Measurements from ENCODE around the gene KRTAP1-5. TPM values are rescaled to one million over a fixed set of nuclear protein-coding genes. Genes with fewer than 3 reads are reported as not detected.
"Not testable (repeated sequence)": the region's sequence is repeated elsewhere in the genome, so short reads cannot be mapped to it uniquely, and the experiment has no call there.

The KRTAP1-5 gene
- total RNA-seq, 6 experiments from 2014 or later = not detected

GRCh38 chr17:41069031-41069430 is 42.0 kb upstream of the KRTAP1-5 start:
- intact Hi-C loops (cut with DNase I) = no loop called here
- WGBS (ENCODE audit: insufficient coverage, low coverage, low lambda C conversion rate, missing lambda C conversion rate) = 54% methylated on average over 3 of the region's 3 CpGs

GRCh38 chr17:41067281-41067680 is 40.3 kb upstream of the KRTAP1-5 start:
- no peaks in the 10 kb centered on the region for H3K9me3 ChIP-seq
- H3K27me3 ChIP-seq = peaks cover 0 to 1% of the 10 kb centered on the region in 2 donors
- H3K27ac ChIP-seq = no peak overlapping the region
- no peaks in the 10 kb centered on the region for H3K36me3 ChIP-seq
- DNase-seq (no peak), ATAC-seq (no peak)
- no peaks in the 10 kb centered on the region for H3K4me1 ChIP-seq
- intact Hi-C loops (cut with DNase I) = no loop called here
- no peak overlapping the region for H3K4me3 ChIP-seq
- TF ChIP-seq POLR2A (IDR thresholded peaks at IDR 0.05) (no peak), CTCF (IDR thresholded peaks at IDR 0.05) (no peak)

More at GRCh38 chr17:41069031-41069430, 42.0 kb upstream of the KRTAP1-5 start:
- no peak for DNase-seq
- H3K4me3 ChIP-seq = no peak overlapping the region
- no peak for ATAC-seq
- no peak overlapping the region for H3K27ac ChIP-seq
- no peaks in the 10 kb centered on the region for H3K36me3 ChIP-seq
- no peaks in the 10 kb centered on the region for H3K9me3 ChIP-seq
- H3K4me1 ChIP-seq = no peaks in the 10 kb centered on the region
- no peaks in the 10 kb centered on the region for H3K27me3 ChIP-seq
- TF ChIP-seq CTCF (IDR thresholded peaks at IDR 0.05) (no peak), POLR2A (IDR thresholded peaks at IDR 0.05) (no peak)

DNA sequence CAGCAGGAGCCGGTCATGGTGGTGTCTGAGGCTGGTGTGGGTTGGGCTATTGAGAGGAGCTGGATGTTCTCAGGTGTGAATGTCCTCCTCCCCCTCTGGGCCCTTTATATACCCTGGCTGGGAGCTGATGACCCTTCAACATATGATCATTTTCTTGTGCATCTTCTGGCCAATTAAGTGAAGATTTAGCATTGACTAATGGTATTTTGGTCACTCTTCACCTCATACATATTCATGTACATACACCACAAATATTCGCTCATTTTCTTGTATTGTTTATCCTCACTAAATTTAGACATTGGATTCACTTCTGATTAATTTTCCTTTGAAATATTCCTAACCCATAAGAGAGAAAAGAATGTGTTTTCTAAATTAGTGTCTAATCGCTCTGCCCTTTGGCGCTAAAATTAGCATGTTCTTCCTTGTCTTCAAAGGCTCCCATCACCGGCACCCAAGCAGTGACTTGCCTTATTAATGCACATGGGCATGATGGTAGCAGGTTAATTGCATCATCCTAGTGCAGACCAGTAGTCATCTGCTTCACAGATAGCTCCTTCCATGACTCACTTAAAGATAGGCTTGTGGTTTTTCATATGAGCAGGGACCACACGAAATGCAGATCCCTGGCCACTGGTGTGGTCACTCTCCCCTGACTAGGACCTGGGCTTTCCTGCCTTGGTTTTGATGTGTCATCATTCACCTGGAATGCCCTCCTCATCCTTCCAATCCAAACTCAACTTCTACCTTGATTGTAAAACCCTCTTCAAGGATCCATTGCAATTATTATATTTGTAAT is 39.0 kb upstream of the KRTAP1-5 start, which contains the start of gene KRTAP2-4:
TSS of gene KRTAP2-4 (minus strand) at position 51 of the 796 bp plus-strand sequence. CDS start at position 17, 34 bp downstream.
- intact Hi-C loops (cut with DNase I) = no loop called here
- ATAC-seq = no peak
- Histone ChIP-seq H3K27ac (no peak within 1 kb of the TSS), H3K36me3 (no peaks in the 10 kb centered on the region), H3K9me3 (no peaks in the 10 kb centered on the region), H3K27me3 (peaks cover 0 to 5% of the 10 kb centered on the region in 2 donors), H3K4me1 (no peaks in the 10 kb centered on the region), H3K4me3 (no peak within 1 kb of the TSS)
- no peak for DNase-seq
- WGBS (ENCODE audit: insufficient coverage, low coverage, low lambda C conversion rate, missing lambda C conversion rate) = 74% methylated on average over 5 of the region's 6 CpGs
- TF ChIP-seq POLR2A (IDR thresholded peaks at IDR 0.05) (no peak), CTCF (IDR thresholded peaks at IDR 0.05) (no peak)

DNA sequence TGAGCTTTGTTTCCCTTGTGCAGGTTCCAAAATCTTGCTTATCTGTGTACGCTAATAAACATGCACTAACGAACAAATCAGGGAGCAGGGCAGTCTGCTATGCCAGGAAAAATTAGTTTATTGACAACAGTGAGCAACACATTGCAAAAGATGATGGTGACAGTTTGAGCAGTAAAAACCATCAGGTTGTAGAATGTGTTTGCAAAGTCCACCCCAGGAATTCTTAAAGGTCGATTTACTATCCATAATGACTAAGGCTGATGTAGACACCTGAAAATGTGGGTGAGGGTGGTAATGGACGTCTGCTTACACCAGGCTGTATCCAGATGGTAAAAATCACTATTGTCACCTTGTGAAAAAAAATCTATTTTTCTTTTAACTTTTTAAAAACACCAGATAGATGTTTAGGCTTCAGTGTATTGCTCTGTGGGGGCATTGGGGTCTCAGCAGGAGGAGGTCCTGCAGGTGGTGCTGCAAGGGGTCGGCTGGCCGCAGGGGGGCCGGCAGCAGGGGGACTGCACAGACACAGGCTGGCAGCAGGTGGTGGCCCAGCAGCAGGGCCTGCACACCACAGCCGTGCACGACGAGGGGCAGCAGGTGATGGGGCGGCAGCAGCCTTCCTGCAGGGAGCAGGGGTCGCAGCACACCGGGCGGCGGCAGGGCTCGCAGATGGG is 38.1 kb upstream of the KRTAP1-5 start:
- intact Hi-C loops (cut with DNase I) = not testable (repeated sequence)
- WGBS (ENCODE audit: insufficient coverage, low coverage, low lambda C conversion rate, missing lambda C conversion rate) = 48% methylated on average over 7 of the region's 16 CpGs

GRCh38 chr17:41064301-41064700 is 37.3 kb upstream of the KRTAP1-5 start:
- DNase-seq (no peak), ATAC-seq (no peak)
- Histone ChIP-seq H3K27ac (no peak overlapping the region), H3K4me1 (no peaks in the 10 kb centered on the region), H3K27me3 (peaks cover 0 to 5% of the 10 kb centered on the region in 2 donors), H3K9me3 (no peaks in the 10 kb centered on the region), H3K36me3 (no peaks in the 10 kb centered on the region), H3K4me3 (no peak overlapping the region)
- 59% methylated on average over 1 of the region's 1 CpG for WGBS (ENCODE audit: insufficient coverage, low coverage, low lambda C conversion rate, missing lambda C conversion rate)
- TF ChIP-seq CTCF (IDR thresholded peaks at IDR 0.05) (no peak), POLR2A (IDR thresholded peaks at IDR 0.05) (no peak)
- intact Hi-C loops (cut with DNase I) = no loop called here

More for the DNA sequence above, 38.1 kb upstream of the KRTAP1-5 start:
- not testable (repeated sequence) for H3K9me3 ChIP-seq, DNase-seq, H3K27me3 ChIP-seq, H3K27ac ChIP-seq, H3K4me3 ChIP-seq, H3K36me3 ChIP-seq, H3K4me1 ChIP-seq
- ATAC-seq = peak in 1 of 4 donors; percentile 43
